A549 (cell line): Measurements from ENCODE around the gene FAAH2.

Source experiments
- CTCF ChIP-seq: fragments of >200 bp; sonication (Bioruptor Twin); formaldehyde crosslinking; IDR thresholded peaks from 3 replicates; pipeline ENCODE4 v1.5.1; 2016
- FOXS1 ChIP-seq: fragments of 250-450 bp; sonication (Bioruptor Pico); IDR thresholded peaks from 2 replicates; pipeline ENCODE4 v1.5.0; 2020; ENCODE audit warnings: mild to moderate bottlenecking, moderate library complexity
- MAFK ChIP-seq: fragments of 450-650 bp; IDR thresholded peaks from 2 replicates; pipeline ENCODE4 v1.6.1; 2014; ENCODE audit not compliant: partially characterized antibody
- MYC ChIP-seq: IDR thresholded peaks from 2 replicates; pipeline ENCODE4 v1.6.1; 2012; ENCODE audit warnings: mild to moderate bottlenecking, inconsistent platforms, low read length, improper control_type of control experiment, borderline replicate concordance

- TF ChIP-seq MAFK (no peak), CTCF (no peak), MYC (no peak), FOXS1 (CRISPR knock-in tag) (no peak)
These were observed 15.5 kb upstream of the FAAH2 start for GRCh38 chrX:57270980-57271379.
